22Rv1 (cell line): ENCODE measurements around the gene FICD.

Experiments used
- CTCF ChIP-seq: fragments of 450-650 bp; IDR thresholded peaks from 2 replicates; pipeline ENCODE4 v1.5.1; 2017; ENCODE audit warnings: mild to moderate bottlenecking
- ZFX ChIP-seq: fragments of 450-650 bp; IDR thresholded peaks from 2 replicates; pipeline ENCODE4 v1.6.1; 2017; ENCODE audit warnings: antibody characterized with exemption, borderline replicate concordance

- no peak for TF ChIP-seq CTCF
- TF ChIP-seq ZFX: no peak
These were observed 52.6 kb downstream of the FICD start for GRCh38 chr12:108567406-108568337.
